Measurements from ENCODE around the gene RBM20. TPM values are rescaled to one million over a fixed set of nuclear protein-coding genes. Genes with fewer than 3 reads are reported as not detected.

RBM20 gene
- total and polyA plus RNA-seq, 2 of the 13 experiments (the other 11 are each of a cell fraction or from before 2014, with no cell fraction given), result 0.02 to 0.22 TPM

- TF ChIP-seq ZNF343 (CRISPR knock-in tag; IDR thresholded peaks at IDR 0.05) (peak; percentile 58; the same call in 1 of the 2 replicates), ZNF205 (CRISPR knock-in tag; IDR thresholded peaks at IDR 0.05) (no peak), ZNF879 (CRISPR knock-in tag; IDR thresholded peaks at IDR 0.05) (0 out of 2 replicates have a peak, but pooled peaks have one; percentile 37), ZNF124 (CRISPR knock-in tag; IDR thresholded peaks at IDR 0.05) (no peak), SMARCE1 (IDR thresholded peaks at IDR 0.05; ENCODE audit: borderline replicate concordance) (no peak), ZNF142 (CRISPR knock-in tag; IDR thresholded peaks at IDR 0.05) (no peak), NR3C1 (CRISPR knock-in tag; IDR thresholded peaks at IDR 0.05) (no peak), ZNF530 (CRISPR knock-in tag; IDR thresholded peaks at IDR 0.05; ENCODE audit: low read depth) (no peak), CBFB (CRISPR knock-in tag; IDR thresholded peaks at IDR 0.05) (no peak)
- TF ChIP-seq, protein P1, sequence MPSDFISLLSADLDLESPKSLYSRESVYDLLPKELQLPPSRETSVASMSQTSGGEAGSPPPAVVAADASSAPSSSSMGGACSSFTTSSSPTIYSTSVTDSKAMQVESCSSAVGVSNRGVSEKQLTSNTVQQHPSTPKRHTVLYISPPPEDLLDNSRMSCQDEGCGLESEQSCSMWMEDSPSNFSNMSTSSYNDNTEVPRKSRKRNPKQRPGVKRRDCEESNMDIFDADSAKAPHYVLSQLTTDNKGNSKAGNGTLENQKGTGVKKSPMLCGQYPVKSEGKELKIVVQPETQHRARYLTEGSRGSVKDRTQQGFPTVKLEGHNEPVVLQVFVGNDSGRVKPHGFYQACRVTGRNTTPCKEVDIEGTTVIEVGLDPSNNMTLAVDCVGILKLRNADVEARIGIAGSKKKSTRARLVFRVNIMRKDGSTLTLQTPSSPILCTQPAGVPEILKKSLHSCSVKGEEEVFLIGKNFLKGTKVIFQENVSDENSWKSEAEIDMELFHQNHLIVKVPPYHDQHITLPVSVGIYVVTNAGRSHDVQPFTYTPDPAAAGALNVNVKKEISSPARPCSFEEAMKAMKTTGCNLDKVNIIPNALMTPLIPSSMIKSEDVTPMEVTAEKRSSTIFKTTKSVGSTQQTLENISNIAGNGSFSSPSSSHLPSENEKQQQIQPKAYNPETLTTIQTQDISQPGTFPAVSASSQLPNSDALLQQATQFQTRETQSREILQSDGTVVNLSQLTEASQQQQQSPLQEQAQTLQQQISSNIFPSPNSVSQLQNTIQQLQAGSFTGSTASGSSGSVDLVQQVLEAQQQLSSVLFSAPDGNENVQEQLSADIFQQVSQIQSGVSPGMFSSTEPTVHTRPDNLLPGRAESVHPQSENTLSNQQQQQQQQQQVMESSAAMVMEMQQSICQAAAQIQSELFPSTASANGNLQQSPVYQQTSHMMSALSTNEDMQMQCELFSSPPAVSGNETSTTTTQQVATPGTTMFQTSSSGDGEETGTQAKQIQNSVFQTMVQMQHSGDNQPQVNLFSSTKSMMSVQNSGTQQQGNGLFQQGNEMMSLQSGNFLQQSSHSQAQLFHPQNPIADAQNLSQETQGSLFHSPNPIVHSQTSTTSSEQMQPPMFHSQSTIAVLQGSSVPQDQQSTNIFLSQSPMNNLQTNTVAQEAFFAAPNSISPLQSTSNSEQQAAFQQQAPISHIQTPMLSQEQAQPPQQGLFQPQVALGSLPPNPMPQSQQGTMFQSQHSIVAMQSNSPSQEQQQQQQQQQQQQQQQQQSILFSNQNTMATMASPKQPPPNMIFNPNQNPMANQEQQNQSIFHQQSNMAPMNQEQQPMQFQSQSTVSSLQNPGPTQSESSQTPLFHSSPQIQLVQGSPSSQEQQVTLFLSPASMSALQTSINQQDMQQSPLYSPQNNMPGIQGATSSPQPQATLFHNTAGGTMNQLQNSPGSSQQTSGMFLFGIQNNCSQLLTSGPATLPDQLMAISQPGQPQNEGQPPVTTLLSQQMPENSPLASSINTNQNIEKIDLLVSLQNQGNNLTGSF (CRISPR knock-in tag; IDR thresholded peaks at IDR 0.05), result no peak
- TF ChIP-seq, protein P2, sequence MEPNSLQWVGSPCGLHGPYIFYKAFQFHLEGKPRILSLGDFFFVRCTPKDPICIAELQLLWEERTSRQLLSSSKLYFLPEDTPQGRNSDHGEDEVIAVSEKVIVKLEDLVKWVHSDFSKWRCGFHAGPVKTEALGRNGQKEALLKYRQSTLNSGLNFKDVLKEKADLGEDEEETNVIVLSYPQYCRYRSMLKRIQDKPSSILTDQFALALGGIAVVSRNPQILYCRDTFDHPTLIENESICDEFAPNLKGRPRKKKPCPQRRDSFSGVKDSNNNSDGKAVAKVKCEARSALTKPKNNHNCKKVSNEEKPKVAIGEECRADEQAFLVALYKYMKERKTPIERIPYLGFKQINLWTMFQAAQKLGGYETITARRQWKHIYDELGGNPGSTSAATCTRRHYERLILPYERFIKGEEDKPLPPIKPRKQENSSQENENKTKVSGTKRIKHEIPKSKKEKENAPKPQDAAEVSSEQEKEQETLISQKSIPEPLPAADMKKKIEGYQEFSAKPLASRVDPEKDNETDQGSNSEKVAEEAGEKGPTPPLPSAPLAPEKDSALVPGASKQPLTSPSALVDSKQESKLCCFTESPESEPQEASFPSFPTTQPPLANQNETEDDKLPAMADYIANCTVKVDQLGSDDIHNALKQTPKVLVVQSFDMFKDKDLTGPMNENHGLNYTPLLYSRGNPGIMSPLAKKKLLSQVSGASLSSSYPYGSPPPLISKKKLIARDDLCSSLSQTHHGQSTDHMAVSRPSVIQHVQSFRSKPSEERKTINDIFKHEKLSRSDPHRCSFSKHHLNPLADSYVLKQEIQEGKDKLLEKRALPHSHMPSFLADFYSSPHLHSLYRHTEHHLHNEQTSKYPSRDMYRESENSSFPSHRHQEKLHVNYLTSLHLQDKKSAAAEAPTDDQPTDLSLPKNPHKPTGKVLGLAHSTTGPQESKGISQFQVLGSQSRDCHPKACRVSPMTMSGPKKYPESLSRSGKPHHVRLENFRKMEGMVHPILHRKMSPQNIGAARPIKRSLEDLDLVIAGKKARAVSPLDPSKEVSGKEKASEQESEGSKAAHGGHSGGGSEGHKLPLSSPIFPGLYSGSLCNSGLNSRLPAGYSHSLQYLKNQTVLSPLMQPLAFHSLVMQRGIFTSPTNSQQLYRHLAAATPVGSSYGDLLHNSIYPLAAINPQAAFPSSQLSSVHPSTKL (CRISPR knock-in tag; IDR thresholded peaks at IDR 0.05), result no peak
- TF ChIP-seq, protein P3, sequence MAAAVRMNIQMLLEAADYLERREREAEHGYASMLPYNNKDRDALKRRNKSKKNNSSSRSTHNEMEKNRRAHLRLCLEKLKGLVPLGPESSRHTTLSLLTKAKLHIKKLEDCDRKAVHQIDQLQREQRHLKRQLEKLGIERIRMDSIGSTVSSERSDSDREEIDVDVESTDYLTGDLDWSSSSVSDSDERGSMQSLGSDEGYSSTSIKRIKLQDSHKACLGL (CRISPR knock-in tag; IDR thresholded peaks at IDR 0.05), result peak; percentile 83; the same call in 1 of the 2 replicates
These were observed 228.2 kb downstream of the RBM20 start (continued) for GRCh38 chr10:110872145-110872983.
